H1 (cell line): ENCODE data around the gene PAPOLG. TPM values are rescaled to one million over a fixed set of nuclear protein-coding genes. Genes with fewer than 3 reads are reported as not detected.

Experiments
- CHD7 ChIP-seq: fragments of 300-600 bp; sonication (generic); IDR thresholded peaks from 2 replicates; pipeline ENCODE4 v1.7.1; 2012; ENCODE audit warnings: low read length, moderate library complexity, mild to moderate bottlenecking, inconsistent platforms; ENCODE audit not compliant: insufficient replicate concordance
- SIRT6 ChIP-seq: IDR thresholded peaks from one replicate; pipeline ENCODE4 v1.7.1; 2012; ENCODE audit warnings: low read length, inconsistent platforms
- polyA plus RNA-seq, 7 experiments: library from polyadenylated mRNA; depleted of rRNA in 3 of 7; stranded (reverse) in 5 of 7; unstranded in 2 of 7; fragments of >200 nt in 5 of 7; fragments of 200-250 nt in 2 of 7; gene quantifications; 1 replicate in 5 of 7; 2 replicates in 1 of 7; 4 replicates in 1 of 7; pipeline versions ENCODE4 v1.2.1 to v1.2.3, GENCODE V29; 2011 to 2013; ENCODE audit warnings: missing spikeins in 2 of 7, mixed read lengths in 2 of 7
- total RNA-seq: library from RNA; stranded (reverse); fragmentation: NEBNext Ultra II Directional; extraction: Animal tissue kit (Norgen Biotek cat#: 25700); gene quantifications from 2 replicates; pipeline ENCODE4 v1.2.1, GENCODE V29; 2021

The PAPOLG gene
- total and polyA plus RNA-seq, 2 of the 8 experiments (the other 6 are each of a cell fraction or from before 2014, with no cell fraction given) = 6.5 to 21.5 TPM

GRCh38 chr2:60819936-60820335 lies 63.9 kb downstream of the PAPOLG start (continued):
- TF ChIP-seq CHD7 (no peak), SIRT6 (no peak)
- TF ChIP-seq, all 59 proteins: peak for 0
